B cell (primary cell): Measurements from ENCODE around the gene MPZ. TPM values are rescaled to one million over a fixed set of nuclear protein-coding genes. Genes with fewer than 3 reads are reported as not detected.
A peak's percentile ranks its signal among the peaks of the same experiment; 100 is the strongest.
"Not testable (repeated sequence)": the region's sequence is repeated elsewhere in the genome, so short reads cannot be mapped to it uniquely, and the experiment has no call there.

ENCODE experiments used
- ATAC-seq: fragments of 200-7000 bp; cut with Tn5 transposase; one replicate; pipeline ENCODE4 v1.10.0; 2021; ENCODE audit warnings: low read depth, mild to moderate bottlenecking, moderate number of reproducible peaks, moderate library complexity
- CTCF ChIA-PET: fragments of 350-600 bp; sonication (Branson Sonifier 250); formaldehyde crosslinking; loops from one replicate; lab custom pipeline; 2021; ENCODE audit warnings: antibody characterized with exemption, inconsistent platforms; lab: Charles Lee
- POLR2A ChIA-PET: fragments of 350-600 bp; sonication (Branson Sonifier 250); formaldehyde crosslinking; loops from one replicate; lab custom pipeline; 2021; ENCODE audit warnings: antibody characterized with exemption; lab: Charles Lee
- DNase-seq: peaks from one replicate; pipeline ENCODE4 v3.0.0; 2013
- H2AFZ ChIP-seq: 2 replicates; pipeline ENCODE4 v1.6.1; 2012; ENCODE audit warnings: mild to moderate bottlenecking, low read depth, low read length; ENCODE audit not compliant: insufficient read depth, poor library complexity, severe bottlenecking
- H3K27ac ChIP-seq, 2 donors: 1 replicate in 1 of 2; 2 replicates in 1 of 2; pipeline ENCODE4 v1.5.1; 2012 to 2013; ENCODE audit warnings: low read length in 2 of 2, mild to moderate bottlenecking in 2 of 2, moderate library complexity in 1 of 2
- H3K27me3 ChIP-seq, 4 experiments: fragments of 200-600 bp in 1 of 4; sonication (generic) in 1 of 4; replicated peaks in 1 of 4; 1 replicate in 2 of 4; 2 replicates in 2 of 4; pipeline versions ENCODE4 v1.6.1 to v1.7.0; 2013 to 2016; ENCODE audit warnings: low read length in 3 of 4, mild to moderate bottlenecking in 2 of 4, mixed read lengths in 1 of 4, moderate library complexity in 1 of 4; ENCODE audit not compliant: insufficient read depth in 4 of 4, control insufficient read depth in 3 of 4; ENCODE audit errors: control extremely low read depth in 1 of 4
- H3K36me3 ChIP-seq, 2 experiments: replicated peaks in 1 of 2; 1 replicate in 1 of 2; 2 replicates in 1 of 2; pipeline versions ENCODE4 v1.6.1 to v1.7.1; 2013; ENCODE audit warnings: low read length in 1 of 2; ENCODE audit not compliant: insufficient read depth in 2 of 2, control insufficient read depth in 1 of 2; ENCODE audit errors: control extremely low read depth in 1 of 2, extremely low read depth in 1 of 2
- H3K4me1 ChIP-seq, 2 donors: fragments of 200-600 bp in 1 of 2; sonication (generic) in 1 of 2; 1 replicate in 1 of 2; 2 replicates in 1 of 2; pipeline versions ENCODE4 v1.5.1 to v1.6.1; 2013 to 2017; ENCODE audit warnings: low read length in 2 of 2; ENCODE audit not compliant: control insufficient read depth in 2 of 2, insufficient read depth in 2 of 2
- H3K4me2 ChIP-seq: replicated peaks from 2 replicates; pipeline ENCODE3; 2012; ENCODE audit warnings: mild to moderate bottlenecking, low read depth, low read length; ENCODE audit not compliant: poor library complexity, severe bottlenecking
- H3K4me3 ChIP-seq, 5 experiments: fragments of 200-600 bp in 1 of 5; sonication (generic) in 1 of 5; 1 replicate in 3 of 5; 2 replicates in 2 of 5; pipeline versions ENCODE4 v1.5.1 to v1.7.0; 2011 to 2016; ENCODE audit warnings: low read length in 4 of 5, mild to moderate bottlenecking in 4 of 5, low read depth in 2 of 5, control low read depth in 1 of 5, moderate library complexity in 1 of 5; ENCODE audit not compliant: insufficient read depth in 1 of 5; ENCODE audit errors: control extremely low read depth in 1 of 5, extremely low read depth in 1 of 5
- H3K79me2 ChIP-seq: fragments of 200-600 bp; sonication (generic); one replicate; pipeline ENCODE4 v1.6.0; 2016; ENCODE audit warnings: low read length; ENCODE audit not compliant: control insufficient read depth, insufficient read depth
- H3K9ac ChIP-seq: fragments of 200-600 bp; sonication (generic); 2 replicates; pipeline ENCODE4 v1.6.1; 2017; ENCODE audit warnings: mild to moderate bottlenecking, low read length, moderate library complexity
- H3K9me3 ChIP-seq, 3 donors: one replicate each; pipeline versions ENCODE4 v1.6.1 to v1.7.1; 2013; ENCODE audit warnings: low read length in 2 of 3; ENCODE audit not compliant: control insufficient read depth in 2 of 3, insufficient read depth in 1 of 3; ENCODE audit errors: control extremely low read depth in 1 of 3
- H4K20me1 ChIP-seq: 2 replicates; pipeline ENCODE4 v1.6.0; 2012; ENCODE audit warnings: mild to moderate bottlenecking, low read length; ENCODE audit not compliant: insufficient read depth, control insufficient read depth, poor library complexity, severe bottlenecking
- H3K27ac Mint-ChIP-seq: one replicate; pipeline ENCODE4 v1.8.0; 2021; ENCODE audit warnings: mixed read lengths
- H3K27me3 Mint-ChIP-seq: one replicate; pipeline ENCODE4 v1.8.0; 2021; ENCODE audit warnings: mixed read lengths
- H3K4me1 Mint-ChIP-seq: one replicate; pipeline ENCODE4 v1.8.0; 2021; ENCODE audit warnings: mixed read lengths
- H3K4me3 Mint-ChIP-seq: one replicate; pipeline ENCODE4 v1.8.0; 2021; ENCODE audit warnings: mixed read lengths
- H3K9me3 Mint-ChIP-seq: one replicate; pipeline ENCODE4 v1.8.0; 2022; ENCODE audit warnings: mixed read lengths; ENCODE audit not compliant: insufficient read depth
- EZH2 ChIP-seq: IDR thresholded peaks from 2 replicates; pipeline ENCODE4 v1.6.1; 2012; ENCODE audit warnings: borderline replicate concordance, low read depth, mild to moderate bottlenecking, moderate library complexity, low read length; ENCODE audit not compliant: insufficient read depth, poor library complexity, severe bottlenecking
- WGBS: methylation state at CpG from one replicate; pipeline ENCODE4 v1.1.5; 2013; ENCODE audit warnings: missing lambda C conversion rate; ENCODE audit not compliant: insufficient coverage; 5-methylcytosine and 5-hydroxymethylcytosine counted together
- intact Hi-C: fragments of 100-400 bp; cut with micrococcal nuclease; formaldehyde crosslinking; loops from one replicate; pipeline ENCODE4 v1.10.0; 2022
- polyA plus RNA-seq: library from polyadenylated mRNA; depleted of rRNA; stranded (reverse); fragments of >200 nt; gene quantifications from 2 replicates; pipeline ENCODE4 v1.2.3, GENCODE V29; 2012
- total RNA-seq, 2 donors: library from RNA; stranded (reverse); fragments of 120-200 nt in 1 of 2; gene quantifications; 1 replicate in 1 of 2; 2 replicates in 1 of 2; pipeline versions ENCODE4 v1.2.3 to v1.2.4, GENCODE V29; 2013 to 2022
- TF ChIP-seq, protein P1 (sequence below): fragments of 200-600 bp; IDR thresholded peaks from one replicate; pipeline ENCODE4 v1.8.0; 2022; ENCODE audit warnings: antibody characterized with exemption, mild to moderate bottlenecking

Gene MPZ
- total and polyA plus RNA-seq, 2 donors (not counting 1 experiment from before 2014, with no cell fraction given): 4.3 to 12.9 TPM

DNA sequence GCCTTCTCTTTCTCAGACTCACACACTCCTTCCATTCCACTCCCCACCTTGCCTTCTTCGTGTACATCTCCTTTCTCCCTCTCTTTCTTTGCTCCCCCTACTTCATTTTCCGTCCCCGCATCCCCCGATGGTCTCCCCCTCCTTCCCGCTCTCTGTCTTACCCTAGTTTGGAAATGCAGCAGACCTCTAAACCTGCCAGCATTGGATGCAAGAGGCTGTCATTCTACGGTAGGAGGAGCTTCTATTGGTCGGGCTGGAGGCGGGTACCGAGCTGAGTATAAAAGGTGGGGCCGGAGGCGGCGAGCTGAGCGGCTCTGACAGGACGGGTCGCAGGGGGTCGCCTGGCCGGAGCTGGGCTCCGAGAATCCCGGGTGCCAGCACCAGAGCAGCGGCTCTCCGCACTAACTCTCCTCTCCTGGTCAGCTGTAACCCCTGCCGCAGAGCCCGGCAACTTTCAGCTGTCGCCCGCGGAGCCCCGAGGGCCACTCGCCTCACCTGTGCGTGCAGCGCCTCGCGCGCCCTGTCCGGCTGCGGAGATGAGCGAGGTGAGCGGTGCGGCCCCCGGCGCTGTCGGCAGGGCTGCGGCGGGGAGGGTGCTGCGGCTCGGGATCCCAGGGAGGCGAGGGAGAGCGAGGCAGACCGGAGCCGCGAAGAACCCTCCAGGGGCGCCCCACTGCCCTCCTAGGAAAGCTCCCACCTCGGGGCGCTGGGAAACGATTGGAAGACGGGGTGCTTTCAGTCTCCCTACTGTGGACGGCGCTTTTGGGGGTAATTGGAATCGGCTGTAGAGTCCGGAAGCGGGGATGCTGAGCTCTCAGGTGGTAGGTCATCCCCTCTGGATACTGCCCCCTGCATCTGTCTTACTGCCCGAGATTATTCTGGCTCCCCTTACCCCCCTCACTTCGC is 51.1 kb downstream of the MPZ start, which contains the start of gene PCP4L1:
PCP4L1 (plus strand) TSS at position 307 of the 906 bp plus-strand sequence; CDS start at position 537, 230 bp downstream.
- POLR2A ChIA-PET: no interaction called here
- peak within 1 kb of the TSS; percentile 89 for H3K4me2 ChIP-seq

DNA sequence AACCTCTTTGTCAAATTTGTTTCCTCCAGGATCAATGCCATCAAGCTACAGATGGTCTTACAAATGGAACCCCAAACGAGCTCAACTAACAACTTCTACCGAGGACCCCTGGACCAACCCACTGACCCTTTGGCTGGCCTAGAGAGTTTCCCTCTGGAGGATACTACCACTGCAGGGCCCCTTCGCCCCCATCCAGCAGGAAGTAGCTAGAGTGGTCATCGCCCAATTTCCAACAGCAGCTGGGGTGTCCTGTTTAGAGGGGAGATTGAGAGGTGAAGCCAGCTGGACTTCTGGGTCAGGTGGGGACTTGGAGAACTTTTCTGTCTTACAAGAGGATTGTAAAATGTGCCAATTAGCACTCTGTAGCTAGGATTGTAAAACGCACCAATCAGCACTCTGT is 52.7 kb downstream of the MPZ start:
- intact Hi-C loops, DNase-seq, H3K4me3 Mint-ChIP-seq, H3K27ac Mint-ChIP-seq, H3K4me2 ChIP-seq, H3K9ac ChIP-seq, ATAC-seq, H3K9me3 Mint-ChIP-seq, H3K27ac ChIP-seq, POLR2A ChIA-PET, H4K20me1 ChIP-seq, H2AFZ ChIP-seq, H3K4me3 ChIP-seq, H3K79me2 ChIP-seq, H3K36me3 ChIP-seq: not testable (repeated sequence)
- WGBS: 96% methylated on average over 2 of the region's 5 CpGs
- CTCF ChIA-PET: interaction anchor here (1.0 to 1.4 kb wide), 3 partner anchors 27 to 110 kb away, joined by 3 to 4 read pairs (median 3); partner anchors contain the start of genes CFAP126 and TOMM40L
- Mint-ChIP-seq H3K4me1 (peaks cover 35% of the 10 kb centered on the region), H3K27me3 (peaks cover 61% of the 10 kb centered on the region)
- Histone ChIP-seq H3K4me1 (peaks cover 18 to 22% of the 10 kb centered on the region in 2 donors), H3K27me3 (peaks cover 0 to 56% (median 32%) of the 10 kb centered on the region in 4 experiments), H3K9me3 (peaks cover 0 to 26% (median 15%) of the 10 kb centered on the region in 3 donors)

More for the DNA sequence above, 51.1 kb downstream of the MPZ start, which contains the start of gene PCP4L1:
- Histone ChIP-seq H3K9ac (peak within 1 kb of the TSS; percentile 64), H3K9me3 (peaks cover 0 to 26% (median 15%) of the 10 kb centered on the region in 3 donors), H3K27me3 (peaks cover 0 to 58% (median 34%) of the 10 kb centered on the region in 4 experiments), H2AFZ (peak within 1 kb of the TSS; percentile 79), H3K4me1 (peaks cover 18 to 22% of the 10 kb centered on the region in 2 donors), H3K79me2 (no peaks in the 10 kb centered on the region), H3K36me3 (no peaks in the 10 kb centered on the region), H3K4me3 (peak within 1 kb of the TSS; percentile 5 to 61 (median 47)), H3K27ac (no peak within 1 kb of the TSS), H4K20me1 (no peaks in the 10 kb centered on the region)
- intact Hi-C loops: no loop called here
- WGBS: 4% methylated on average over 55 of the region's 62 CpGs
- DNase-seq (peak; percentile 55), ATAC-seq (peak; percentile 78)
- peak; percentile 33 for TF ChIP-seq EZH2
- TF ChIP-seq, protein P1, sequence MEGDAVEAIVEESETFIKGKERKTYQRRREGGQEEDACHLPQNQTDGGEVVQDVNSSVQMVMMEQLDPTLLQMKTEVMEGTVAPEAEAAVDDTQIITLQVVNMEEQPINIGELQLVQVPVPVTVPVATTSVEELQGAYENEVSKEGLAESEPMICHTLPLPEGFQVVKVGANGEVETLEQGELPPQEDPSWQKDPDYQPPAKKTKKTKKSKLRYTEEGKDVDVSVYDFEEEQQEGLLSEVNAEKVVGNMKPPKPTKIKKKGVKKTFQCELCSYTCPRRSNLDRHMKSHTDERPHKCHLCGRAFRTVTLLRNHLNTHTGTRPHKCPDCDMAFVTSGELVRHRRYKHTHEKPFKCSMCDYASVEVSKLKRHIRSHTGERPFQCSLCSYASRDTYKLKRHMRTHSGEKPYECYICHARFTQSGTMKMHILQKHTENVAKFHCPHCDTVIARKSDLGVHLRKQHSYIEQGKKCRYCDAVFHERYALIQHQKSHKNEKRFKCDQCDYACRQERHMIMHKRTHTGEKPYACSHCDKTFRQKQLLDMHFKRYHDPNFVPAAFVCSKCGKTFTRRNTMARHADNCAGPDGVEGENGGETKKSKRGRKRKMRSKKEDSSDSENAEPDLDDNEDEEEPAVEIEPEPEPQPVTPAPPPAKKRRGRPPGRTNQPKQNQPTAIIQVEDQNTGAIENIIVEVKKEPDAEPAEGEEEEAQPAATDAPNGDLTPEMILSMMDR: no peak
- peaks cover 65% of the 10 kb centered on the region for H3K27me3 Mint-ChIP-seq
- H3K27ac Mint-ChIP-seq: no peak within 1 kb of the TSS
- H3K9me3 Mint-ChIP-seq: peaks cover 9% of the 10 kb centered on the region
- H3K4me1 Mint-ChIP-seq: peaks cover 35% of the 10 kb centered on the region
- H3K4me3 Mint-ChIP-seq: peak within 1 kb of the TSS; percentile 74
- CTCF ChIA-PET: interaction anchor here (0.6 to 1.8 kb wide), 5 partner anchors 33 to 132 kb away, joined by 3 to 4 read pairs (median 3); partner anchors contain the start of gene TOMM40L

DNA sequence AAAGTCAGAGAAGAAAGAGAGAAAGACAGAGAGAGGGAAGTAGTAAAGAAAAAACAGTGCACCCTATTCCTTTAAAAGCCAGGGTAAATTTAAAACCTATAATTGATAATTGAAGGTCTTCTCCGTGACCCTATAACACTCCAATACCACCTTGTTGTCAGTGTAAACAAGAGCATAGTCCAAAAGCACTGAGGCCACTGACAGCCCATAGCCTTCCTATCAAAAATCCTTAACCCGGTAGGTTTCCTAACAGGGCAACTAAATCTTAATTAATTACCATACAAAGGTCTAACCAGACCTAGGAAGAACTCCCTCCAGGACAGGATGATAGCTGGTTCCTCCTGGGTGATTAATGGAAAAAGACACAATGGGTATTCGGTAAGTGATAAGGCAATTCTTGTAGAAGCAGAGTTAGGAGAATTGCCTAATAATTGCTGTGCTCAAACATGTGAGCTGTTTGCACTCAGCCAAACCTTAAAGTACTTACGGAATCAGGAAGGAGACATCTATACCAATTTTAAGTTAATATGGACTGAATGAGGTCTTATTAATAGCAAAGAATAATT is 53.7 kb downstream of the MPZ start:
- H4K20me1 ChIP-seq, H3K4me3 Mint-ChIP-seq, H3K4me2 ChIP-seq, H3K79me2 ChIP-seq, H3K9me3 Mint-ChIP-seq, H3K36me3 ChIP-seq, H3K27ac Mint-ChIP-seq, H3K27ac ChIP-seq, CTCF ChIA-PET, POLR2A ChIA-PET, H3K9ac ChIP-seq, H3K4me3 ChIP-seq, intact Hi-C loops, DNase-seq, H2AFZ ChIP-seq, ATAC-seq: not testable (repeated sequence)
- peaks cover 0 to 49% (median 26%) of the 10 kb centered on the region in 4 experiments for H3K27me3 ChIP-seq
- H3K4me1 ChIP-seq: peaks cover 16 to 18% of the 10 kb centered on the region in 2 donors
- peaks cover 0 to 26% (median 15%) of the 10 kb centered on the region in 3 donors for H3K9me3 ChIP-seq
- H3K4me1 Mint-ChIP-seq: peaks cover 27% of the 10 kb centered on the region
- peaks cover 57% of the 10 kb centered on the region for H3K27me3 Mint-ChIP-seq
- WGBS: no CpG with 5 or more reads among the region's 4 CpGs
